ENCODE data around the gene EHD4.

The EHD4 gene

DNA sequence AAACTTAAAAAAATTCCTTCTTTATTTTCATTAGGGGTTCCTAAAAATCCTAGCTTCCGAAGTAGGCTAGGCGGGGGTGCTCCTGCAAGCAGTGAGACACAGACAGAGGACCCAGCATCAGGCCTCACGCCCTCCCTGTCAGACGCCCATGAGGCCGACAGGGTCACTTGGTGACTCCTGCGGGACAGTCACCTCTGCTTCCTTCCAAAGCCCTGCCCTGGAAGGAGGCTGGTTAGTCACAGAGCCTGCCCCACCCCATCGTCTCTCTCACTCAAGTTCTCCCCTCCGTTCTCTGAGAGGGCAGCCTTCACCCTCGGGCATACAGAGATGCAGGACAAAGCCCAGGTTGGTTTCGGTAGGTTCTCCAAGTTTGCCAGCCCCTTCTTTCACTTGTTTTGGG lies 38.6 kb downstream of the EHD4 start:
- DNase-seq: no peak

GRCh38 chr15:41933326-41933725 lies 39.0 kb downstream of the EHD4 start:
- DNase-seq: no peak

GRCh38 chr15:41932511-41933289 lies 39.7 kb downstream of the EHD4 start:
- no peak for DNase-seq

DNA sequence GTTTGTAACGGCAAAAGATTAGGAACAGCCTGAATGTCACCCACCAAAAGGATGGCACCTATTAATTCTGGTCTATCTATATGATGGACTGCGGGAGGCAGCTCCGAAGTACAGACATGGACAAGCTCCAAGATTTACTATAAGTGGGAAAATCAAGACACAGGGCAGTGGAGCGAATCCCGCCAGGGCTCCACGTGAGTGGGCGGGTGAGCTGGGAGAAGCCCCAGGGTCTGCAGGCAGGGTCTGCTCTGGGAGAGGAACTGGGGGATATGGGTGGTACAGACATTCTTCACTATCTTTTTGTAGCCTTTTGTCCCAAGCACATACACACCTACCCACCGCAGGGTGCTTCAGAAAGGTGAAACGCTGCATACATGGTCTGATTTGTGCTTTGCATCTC lies 40.3 kb downstream of the EHD4 start:
- DNase-seq: no peak

DNA sequence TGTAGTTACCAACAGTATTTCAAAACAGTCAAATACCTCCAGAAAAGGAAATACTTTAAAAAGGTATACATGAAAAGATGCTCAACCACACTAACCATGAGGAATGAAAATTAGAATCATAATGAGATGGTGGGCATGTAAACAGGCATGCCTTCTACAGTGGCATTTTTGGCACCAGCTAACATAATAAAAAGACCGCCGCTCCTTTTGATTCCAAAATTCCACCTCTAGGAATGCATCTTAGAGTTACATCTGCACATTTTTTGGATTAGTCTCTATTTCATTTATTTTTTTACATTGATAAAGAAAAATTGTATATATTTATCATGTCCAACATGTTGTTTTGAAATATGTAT lies 41.5 kb downstream of the EHD4 start:
- DNase-seq: no peak

- no peak for DNase-seq
These were observed 42.0 kb downstream of the EHD4 start for GRCh38 chr15:41930221-41930866.

- DNase-seq: no peak
These were observed 43.4 kb downstream of the EHD4 start for GRCh38 chr15:41928637-41929620.

- DNase-seq: no peak
These were observed 44.3 kb downstream of the EHD4 start for GRCh38 chr15:41928100-41928499.

DNA sequence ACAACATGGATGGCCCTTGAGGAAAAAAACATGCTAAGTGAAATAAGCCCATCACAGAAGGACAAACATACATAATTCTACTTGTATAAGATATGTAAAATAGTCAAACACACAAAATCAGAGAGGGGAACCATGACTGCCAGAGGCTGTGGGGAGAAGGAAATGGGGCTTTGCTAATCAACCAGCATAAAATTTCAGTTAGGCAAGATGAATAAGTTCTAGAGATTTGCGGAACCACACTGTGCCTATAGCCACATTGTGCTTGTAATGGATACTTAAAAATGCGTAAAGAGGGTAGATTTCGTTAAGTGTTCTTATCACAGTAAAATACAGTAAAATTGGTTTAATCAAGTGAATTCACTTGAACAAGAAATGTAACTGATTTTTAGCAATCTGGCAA lies 44.8 kb downstream of the EHD4 start:
- no peak for DNase-seq

- peak; percentile 71 for DNase-seq
These were observed 45.9 kb downstream of the EHD4 start for GRCh38 chr15:41926185-41927056.

GRCh38 chr15:41925086-41925608 lies 47.2 kb downstream of the EHD4 start:
- no peak for DNase-seq

DNA sequence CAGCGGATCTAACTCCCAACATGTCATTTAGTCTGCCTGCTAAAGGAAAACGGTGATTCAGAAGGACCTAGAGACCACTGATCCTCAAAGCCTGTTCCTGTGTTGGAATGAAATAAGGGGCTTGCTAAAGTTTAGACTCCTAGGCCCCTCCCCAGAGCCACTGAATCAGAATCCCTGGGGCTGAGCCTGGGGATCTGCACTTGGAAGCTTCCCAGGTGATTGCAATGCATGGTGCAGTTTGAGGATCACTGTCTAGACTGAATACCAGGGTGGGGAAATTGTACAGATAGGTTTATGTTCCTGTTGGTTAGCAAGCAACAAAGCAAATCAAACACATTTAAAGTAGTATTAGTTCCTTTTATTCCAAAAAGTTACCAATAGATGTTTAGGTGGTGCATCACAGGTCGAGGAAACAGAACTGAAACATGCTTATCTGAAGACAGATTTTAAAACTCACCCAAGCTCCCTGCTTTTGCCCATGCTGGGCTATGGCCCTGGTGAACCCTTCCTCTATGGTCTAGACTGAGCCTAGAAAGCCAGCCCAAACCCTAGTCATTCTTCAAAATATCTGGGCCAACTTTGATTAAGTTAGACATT lies 48.9 kb downstream of the EHD4 start:
- DNase-seq: no peak

DNA sequence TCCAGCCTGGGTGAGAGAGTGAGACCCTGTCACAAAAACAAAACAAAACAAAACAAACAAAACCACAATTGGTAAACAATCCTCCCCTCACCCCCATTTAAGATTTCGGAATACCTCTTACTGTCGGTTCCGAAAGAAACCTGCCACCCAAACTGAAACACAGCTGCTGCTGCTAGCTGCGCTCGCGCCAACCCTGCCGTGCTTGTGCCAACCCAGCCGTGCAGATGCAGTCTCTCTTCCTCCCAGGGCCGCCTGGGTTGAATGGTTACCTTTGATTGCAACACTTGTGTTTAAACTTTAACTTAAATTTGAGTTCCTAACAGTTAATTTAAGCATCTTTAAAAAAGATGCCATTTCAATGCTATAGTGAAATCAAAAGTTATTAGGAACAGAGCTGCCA lies 50.0 kb downstream of the EHD4 start:
- no peak for DNase-seq

DNA sequence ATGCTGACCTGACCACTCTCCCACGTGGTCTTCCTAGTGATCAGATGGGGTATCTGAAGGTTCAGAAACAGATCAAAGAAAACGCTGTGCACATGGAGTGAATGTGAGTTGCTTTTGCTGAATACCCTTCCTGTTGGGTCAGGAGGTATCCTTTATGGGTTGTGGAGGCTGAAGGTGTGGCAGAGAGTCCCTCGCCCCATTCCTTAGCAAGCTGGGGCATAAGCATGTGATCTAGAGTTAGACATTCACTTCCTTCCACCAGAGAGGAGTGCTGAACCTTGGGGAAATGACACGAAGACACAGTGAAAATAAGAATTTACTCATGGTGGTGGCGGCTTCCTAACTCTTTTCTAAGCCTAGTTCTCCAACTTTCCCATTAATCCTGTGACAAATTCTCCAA lies 50.7 kb downstream of the EHD4 start:
- DNase-seq: no peak

GRCh38 chr15:41921167-41921566 lies 51.2 kb downstream of the EHD4 start:
- DNase-seq: no peak

- DNase-seq: no peak
These were observed 52.3 kb downstream of the EHD4 start for GRCh38 chr15:41919954-41920538.

DNA sequence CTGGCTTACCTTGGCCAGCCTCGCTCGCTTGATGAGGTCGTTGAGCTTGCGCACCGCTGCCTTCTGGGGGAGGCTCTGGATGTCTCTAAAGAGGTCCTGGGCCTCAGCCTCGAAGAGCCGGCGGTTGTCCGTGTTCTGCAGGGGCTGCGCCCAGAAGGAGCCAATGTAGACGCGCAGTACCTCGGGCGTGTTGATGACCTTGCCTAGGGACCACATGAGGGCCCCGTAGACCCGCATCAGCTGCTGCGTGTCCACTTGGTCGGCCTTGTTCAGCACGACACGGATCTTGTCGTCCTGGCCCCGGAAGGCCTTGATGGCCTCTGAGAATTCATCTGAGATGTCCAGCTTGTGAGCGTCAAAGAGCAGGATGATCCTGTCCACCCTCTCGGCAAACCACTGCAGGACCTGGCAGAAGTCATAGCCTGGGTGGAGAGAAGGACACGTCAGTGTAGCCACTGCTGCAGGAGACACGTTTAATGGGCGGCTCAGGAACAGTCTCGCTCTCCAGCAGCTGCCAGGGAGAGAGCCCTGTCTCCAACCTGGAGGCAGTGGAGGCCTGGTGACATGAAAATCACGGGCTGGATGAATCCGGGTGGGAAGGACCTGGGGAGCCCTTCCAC lies 53.0 kb downstream of the EHD4 start:
- no peak for DNase-seq

GRCh38 chr15:41918506-41919126 lies 53.7 kb downstream of the EHD4 start:
- no peak for DNase-seq

GRCh38 chr15:41917767-41918430 lies 54.5 kb downstream of the EHD4 start:
- peak; percentile 65 for DNase-seq
